Fibroblast of lung (primary cell): ENCODE results near the gene CCK. TPM values are rescaled to one million over a fixed set of nuclear protein-coding genes. Genes with fewer than 3 reads are reported as not detected.
A peak's percentile ranks its signal among the peaks of the same experiment; 100 is the strongest.

ENCODE experiments used
- DNase-seq, 2 donors: peaks; one replicate each; pipeline versions ENCODE4 v3.0.0 to v3.0.0-alpha.2; 2010; ENCODE audit warnings: low read depth in 2 of 2
- H2AFZ ChIP-seq: 2 replicates; pipeline ENCODE4 v1.5.1; 2012; ENCODE audit warnings: low read length, control low read depth, inconsistent platforms
- H3K27ac ChIP-seq: 2 replicates; pipeline ENCODE4 v1.5.1; 2011; ENCODE audit warnings: low read length, control low read depth; ENCODE audit not compliant: insufficient read depth
- H3K27me3 ChIP-seq: 2 replicates; pipeline ENCODE4 v1.5.1; 2011; ENCODE audit warnings: mild to moderate bottlenecking, low read length; ENCODE audit not compliant: control insufficient read depth, insufficient read depth
- H3K36me3 ChIP-seq: 2 replicates; pipeline ENCODE4 v1.5.1; 2011; ENCODE audit warnings: low read length; ENCODE audit not compliant: control insufficient read depth, insufficient read depth
- H3K4me1 ChIP-seq: 2 replicates; pipeline ENCODE4 v1.5.1; 2011; ENCODE audit warnings: low read length; ENCODE audit not compliant: control insufficient read depth, insufficient read depth; ENCODE audit errors: extremely low read depth
- H3K4me2 ChIP-seq: 2 replicates; pipeline ENCODE4 v1.5.1; 2011; ENCODE audit warnings: low read length, control low read depth; ENCODE audit not compliant: insufficient read depth; ENCODE audit errors: extremely low read depth
- H3K4me3 ChIP-seq, 4 experiments: fragments of 200-600 bp in 1 of 4; sonication (generic) in 1 of 4; replicated peaks in 1 of 4; 2 replicates each; pipeline ENCODE4 v1.5.1; 2011 to 2016; ENCODE audit warnings: low read length in 4 of 4, low read depth in 3 of 4, mild to moderate bottlenecking in 3 of 4, control low read depth in 2 of 4, inconsistent platforms in 1 of 4, mixed read lengths in 1 of 4; ENCODE audit not compliant: insufficient read depth in 1 of 4; ENCODE audit errors: control extremely low read depth in 1 of 4
- H3K79me2 ChIP-seq: 2 replicates; pipeline ENCODE4 v1.5.1; 2012; ENCODE audit warnings: mild to moderate bottlenecking, low read length, inconsistent platforms; ENCODE audit not compliant: control insufficient read depth, insufficient read depth
- H3K9ac ChIP-seq: 2 replicates; pipeline ENCODE4 v1.5.1; 2011; ENCODE audit warnings: mild to moderate bottlenecking, low read length, control low read depth; ENCODE audit not compliant: insufficient read depth
- H3K9me3 ChIP-seq: 2 replicates; pipeline ENCODE4 v1.5.1; 2012; ENCODE audit warnings: low read depth, low read length; ENCODE audit not compliant: control insufficient read depth, insufficient read depth
- H4K20me1 ChIP-seq: 2 replicates; pipeline ENCODE4 v1.5.1; 2011; ENCODE audit warnings: low read length; ENCODE audit not compliant: control insufficient read depth, insufficient read depth; ENCODE audit errors: extremely low read depth
- EZH2 ChIP-seq: IDR thresholded peaks from 2 replicates; pipeline ENCODE4 v1.5.1; 2012; ENCODE audit warnings: low read length, control low read depth, mild to moderate bottlenecking; ENCODE audit errors: missing control alignments
- polyA minus RNA-seq: library from RNA; depleted of rRNA, polyadenylated mRNA; stranded (reverse); fragments of >200 nt; gene quantifications from 2 replicates; pipeline ENCODE4 v1.2.3, GENCODE V29; 2011; ENCODE audit warnings: low replicate concordance
- polyA plus RNA-seq, 2 donors: library from polyadenylated mRNA; depleted of rRNA in 1 of 2; stranded (reverse) in 1 of 2; unstranded in 1 of 2; fragments of >200 nt; gene quantifications; 2 replicates each; pipeline ENCODE4 v1.2.1, GENCODE V29; 2011 to 2012; ENCODE audit warnings: missing spikeins in 1 of 2
- total RNA-seq: library from RNA; depleted of rRNA; stranded (reverse); fragments of >200 nt; gene quantifications from 2 replicates; pipeline ENCODE4 v1.2.1, GENCODE V29; 2014
- TF ChIP-seq, protein P1 (sequence below), 2 donors: IDR thresholded peaks in 1 of 2; conservative IDR thresholded peaks in 1 of 2; 1 replicate in 1 of 2; 2 replicates in 1 of 2; pipeline ENCODE4 v1.5.1; 2011 to 2012; ENCODE audit warnings: low read length in 2 of 2, control low read depth in 1 of 2, inconsistent platforms in 1 of 2, low read depth in 1 of 2, mild to moderate bottlenecking in 1 of 2

CCK gene, protein sequence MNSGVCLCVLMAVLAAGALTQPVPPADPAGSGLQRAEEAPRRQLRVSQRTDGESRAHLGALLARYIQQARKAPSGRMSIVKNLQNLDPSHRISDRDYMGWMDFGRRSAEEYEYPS
- total RNA-seq (0.33 and 1.0 TPM in 2 replicates), polyA plus RNA-seq (0.33 and 2.8 TPM in 2 replicates), polyA minus RNA-seq (5.9 TPM in 1 of 2 replicates, not detected in the other)
- polyA plus RNA-seq (2012) = 4.0 TPM in 1 of 2 replicates, not detected in the other

DNA sequence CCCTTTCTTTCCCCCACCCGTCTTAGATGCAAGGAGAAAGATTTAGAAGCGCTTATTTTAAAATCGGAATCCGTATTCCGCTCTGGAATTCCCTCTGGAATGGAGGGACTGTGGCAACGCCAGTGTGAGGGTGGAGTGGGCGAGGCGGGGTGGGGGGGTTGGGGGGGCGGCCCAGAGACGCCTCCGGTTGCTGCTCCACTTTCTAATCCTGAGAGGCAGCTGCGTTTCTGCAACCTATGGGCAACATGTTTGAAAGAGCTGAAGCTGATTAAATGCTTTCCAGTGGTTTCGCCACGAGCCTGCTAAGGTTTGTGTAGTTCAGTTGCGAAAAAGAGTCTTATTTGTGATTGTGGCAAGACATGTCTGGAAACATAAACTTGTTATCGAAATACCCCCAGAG lies at the start of gene CCK:
CCK (minus strand) TSS at position 101 of the 400 bp plus-strand sequence. CDS start 2,555 bp downstream, outside the sequence.
- Histone ChIP-seq H3K4me3 (no peak within 1 kb of the TSS), H3K4me2 (no peak within 1 kb of the TSS)

DNA sequence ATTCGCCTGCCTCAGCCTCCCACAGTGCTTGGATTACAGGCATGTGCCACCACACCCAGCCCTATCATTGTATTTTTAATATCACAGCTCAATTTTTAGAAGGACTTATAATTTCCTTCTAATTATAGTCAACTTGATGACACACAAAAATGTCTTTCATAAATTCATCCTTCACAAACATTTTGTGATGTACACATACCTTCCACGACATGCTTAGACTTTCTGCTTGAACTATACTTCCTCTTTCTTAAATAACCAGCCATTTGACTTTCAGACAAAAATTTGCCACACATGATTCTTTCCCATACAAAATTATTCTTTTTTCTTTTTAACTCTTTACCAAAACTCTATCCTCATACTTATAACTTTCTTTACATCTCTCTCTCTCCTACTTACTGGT lies 48.4 kb upstream of the CCK start:
- H3K27ac ChIP-seq = no peak overlapping the region
- H3K79me2 ChIP-seq = no peaks in the 10 kb centered on the region
- H3K4me1 ChIP-seq = no peaks in the 10 kb centered on the region
- H4K20me1 ChIP-seq = no peaks in the 10 kb centered on the region
- DNase-seq = peak in 1 of 2 donors; percentile 1
- H3K36me3 ChIP-seq = no peaks in the 10 kb centered on the region
- TF ChIP-seq EZH2 = no peak
- TF ChIP-seq, protein P1, sequence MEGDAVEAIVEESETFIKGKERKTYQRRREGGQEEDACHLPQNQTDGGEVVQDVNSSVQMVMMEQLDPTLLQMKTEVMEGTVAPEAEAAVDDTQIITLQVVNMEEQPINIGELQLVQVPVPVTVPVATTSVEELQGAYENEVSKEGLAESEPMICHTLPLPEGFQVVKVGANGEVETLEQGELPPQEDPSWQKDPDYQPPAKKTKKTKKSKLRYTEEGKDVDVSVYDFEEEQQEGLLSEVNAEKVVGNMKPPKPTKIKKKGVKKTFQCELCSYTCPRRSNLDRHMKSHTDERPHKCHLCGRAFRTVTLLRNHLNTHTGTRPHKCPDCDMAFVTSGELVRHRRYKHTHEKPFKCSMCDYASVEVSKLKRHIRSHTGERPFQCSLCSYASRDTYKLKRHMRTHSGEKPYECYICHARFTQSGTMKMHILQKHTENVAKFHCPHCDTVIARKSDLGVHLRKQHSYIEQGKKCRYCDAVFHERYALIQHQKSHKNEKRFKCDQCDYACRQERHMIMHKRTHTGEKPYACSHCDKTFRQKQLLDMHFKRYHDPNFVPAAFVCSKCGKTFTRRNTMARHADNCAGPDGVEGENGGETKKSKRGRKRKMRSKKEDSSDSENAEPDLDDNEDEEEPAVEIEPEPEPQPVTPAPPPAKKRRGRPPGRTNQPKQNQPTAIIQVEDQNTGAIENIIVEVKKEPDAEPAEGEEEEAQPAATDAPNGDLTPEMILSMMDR (conservative IDR thresholded peaks at IDR 0.05 in 1 of 2, IDR thresholded peaks at IDR 0.05 in 1 of 2; ENCODE audit: low read depth in 1 of 2, low read length in 2 of 2) = no peak
- H2AFZ ChIP-seq = no peak overlapping the region
- no peak overlapping the region for H3K4me2 ChIP-seq
- no peak overlapping the region for H3K9ac ChIP-seq
- H3K27me3 ChIP-seq = no peaks in the 10 kb centered on the region
- H3K9me3 ChIP-seq = no peaks in the 10 kb centered on the region
- no peak overlapping the region for H3K4me3 ChIP-seq

More for the DNA sequence above, at the start of gene CCK:
- H3K36me3 ChIP-seq = no peaks in the 10 kb centered on the region
- no peaks in the 10 kb centered on the region for H3K79me2 ChIP-seq
- H3K9me3 ChIP-seq = no peaks in the 10 kb centered on the region
- no peak within 1 kb of the TSS for H3K27ac ChIP-seq
- peaks cover 2% of the 10 kb centered on the region for H3K4me1 ChIP-seq
- TF ChIP-seq, protein P1 (conservative IDR thresholded peaks at IDR 0.05 in 1 of 2, IDR thresholded peaks at IDR 0.05 in 1 of 2; ENCODE audit: low read depth in 1 of 2, low read length in 2 of 2) = no peak
- no peak for TF ChIP-seq EZH2
- no peaks in the 10 kb centered on the region for H4K20me1 ChIP-seq
- H3K27me3 ChIP-seq = peaks cover 44% of the 10 kb centered on the region
- DNase-seq = no peak
- no peak within 1 kb of the TSS for H2AFZ ChIP-seq
- H3K9ac ChIP-seq = no peak within 1 kb of the TSS

DNA sequence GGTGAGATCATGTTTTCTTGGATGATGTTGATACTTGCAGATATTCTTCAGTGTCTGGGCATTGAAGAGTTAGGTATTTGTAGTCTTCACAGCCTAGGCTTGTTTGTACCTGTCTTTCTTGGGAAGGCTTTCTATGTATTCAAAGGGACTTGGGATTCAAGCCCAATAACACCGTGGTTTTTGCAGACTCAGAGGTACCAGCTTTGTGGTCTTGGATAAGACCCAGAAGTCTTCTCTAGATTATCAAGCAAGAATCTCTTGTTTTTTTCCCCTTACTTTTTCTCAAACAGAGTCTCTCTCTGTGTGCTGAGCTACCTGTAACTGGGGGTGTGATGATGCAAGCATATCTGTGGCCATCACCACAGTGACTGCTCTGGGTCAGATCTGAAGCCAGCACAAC lies 42.7 kb upstream of the CCK start:
- Histone ChIP-seq H4K20me1 (no peaks in the 10 kb centered on the region), H3K4me2 (no peak overlapping the region), H3K27ac (no peak overlapping the region), H3K36me3 (no peaks in the 10 kb centered on the region), H3K4me3 (no peak overlapping the region), H3K9ac (no peak overlapping the region), H3K27me3 (no peaks in the 10 kb centered on the region), H3K4me1 (no peaks in the 10 kb centered on the region), H2AFZ (no peak overlapping the region), H3K79me2 (no peaks in the 10 kb centered on the region), H3K9me3 (no peaks in the 10 kb centered on the region)
- DNase-seq = no peak
- TF ChIP-seq, protein P1 (conservative IDR thresholded peaks at IDR 0.05 in 1 of 2, IDR thresholded peaks at IDR 0.05 in 1 of 2; ENCODE audit: low read depth in 1 of 2, low read length in 2 of 2) = no peak
- TF ChIP-seq EZH2 = no peak
